LNCaP clone FGC (cell line): ENCODE results near the gene INPP5K.

Experiments
- DNase-seq: peaks from one replicate; pipeline ENCODE4 v3.0.0-alpha.2; 2011; ENCODE audit warnings: low read depth
- H3K4me3 ChIP-seq: 2 replicates; pipeline ENCODE4 v1.5.1; 2011; ENCODE audit warnings: mild to moderate bottlenecking, low read depth, low read length, control low read depth
- TF ChIP-seq, protein P1 (sequence below): IDR thresholded peaks from 2 replicates; pipeline ENCODE4 v1.5.1; 2012; ENCODE audit warnings: mild to moderate bottlenecking; ENCODE audit not compliant: control insufficient read depth, insufficient read depth; ENCODE audit errors: extremely low read depth

Gene INPP5K

DNA sequence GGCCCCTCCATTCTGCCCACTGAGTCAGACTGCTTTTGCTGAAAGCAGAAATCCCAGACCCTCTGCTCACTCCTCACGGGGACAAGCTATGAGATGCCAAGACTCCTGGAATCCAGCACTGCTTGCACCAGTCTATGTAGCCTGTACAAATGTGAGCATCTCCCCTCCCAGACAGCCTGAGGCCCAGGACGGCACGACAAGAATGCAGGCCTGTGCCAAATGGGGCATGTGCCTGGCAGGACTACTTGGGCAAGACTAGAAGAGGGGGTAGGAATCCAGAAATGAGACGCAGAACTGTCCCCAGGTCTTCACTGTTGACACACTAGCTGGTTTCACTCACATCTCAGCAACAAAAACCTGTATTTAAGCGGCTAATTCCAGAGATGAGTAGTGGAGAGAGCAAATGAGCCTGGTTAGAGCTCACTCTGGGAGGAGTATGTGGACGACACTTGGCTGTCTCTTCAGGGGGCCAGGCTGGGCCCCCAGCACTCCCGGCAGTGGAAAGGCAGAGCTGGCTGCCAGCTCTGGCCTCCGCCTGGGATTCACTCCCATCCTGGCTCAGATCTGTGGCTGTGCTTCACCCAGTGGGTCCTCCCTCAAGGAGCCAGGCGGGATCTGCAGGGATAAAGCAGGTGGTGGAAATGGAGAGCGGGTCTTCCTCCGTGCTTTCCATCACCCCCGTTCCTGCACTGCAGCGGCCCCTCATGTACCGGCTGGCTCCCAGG, 21.0 kb downstream of the INPP5K start:
- no peak for DNase-seq
- TF ChIP-seq, protein P1, sequence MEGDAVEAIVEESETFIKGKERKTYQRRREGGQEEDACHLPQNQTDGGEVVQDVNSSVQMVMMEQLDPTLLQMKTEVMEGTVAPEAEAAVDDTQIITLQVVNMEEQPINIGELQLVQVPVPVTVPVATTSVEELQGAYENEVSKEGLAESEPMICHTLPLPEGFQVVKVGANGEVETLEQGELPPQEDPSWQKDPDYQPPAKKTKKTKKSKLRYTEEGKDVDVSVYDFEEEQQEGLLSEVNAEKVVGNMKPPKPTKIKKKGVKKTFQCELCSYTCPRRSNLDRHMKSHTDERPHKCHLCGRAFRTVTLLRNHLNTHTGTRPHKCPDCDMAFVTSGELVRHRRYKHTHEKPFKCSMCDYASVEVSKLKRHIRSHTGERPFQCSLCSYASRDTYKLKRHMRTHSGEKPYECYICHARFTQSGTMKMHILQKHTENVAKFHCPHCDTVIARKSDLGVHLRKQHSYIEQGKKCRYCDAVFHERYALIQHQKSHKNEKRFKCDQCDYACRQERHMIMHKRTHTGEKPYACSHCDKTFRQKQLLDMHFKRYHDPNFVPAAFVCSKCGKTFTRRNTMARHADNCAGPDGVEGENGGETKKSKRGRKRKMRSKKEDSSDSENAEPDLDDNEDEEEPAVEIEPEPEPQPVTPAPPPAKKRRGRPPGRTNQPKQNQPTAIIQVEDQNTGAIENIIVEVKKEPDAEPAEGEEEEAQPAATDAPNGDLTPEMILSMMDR = no peak

GRCh38 chr17:1494736-1495253, 21.6 kb downstream of the INPP5K start:
- no peak for DNase-seq
- no peak overlapping the region for H3K4me3 ChIP-seq
- TF ChIP-seq, protein P1 = no peak

More for the DNA sequence above, 21.0 kb downstream of the INPP5K start:
- H3K4me3 ChIP-seq = no peak overlapping the region

DNA sequence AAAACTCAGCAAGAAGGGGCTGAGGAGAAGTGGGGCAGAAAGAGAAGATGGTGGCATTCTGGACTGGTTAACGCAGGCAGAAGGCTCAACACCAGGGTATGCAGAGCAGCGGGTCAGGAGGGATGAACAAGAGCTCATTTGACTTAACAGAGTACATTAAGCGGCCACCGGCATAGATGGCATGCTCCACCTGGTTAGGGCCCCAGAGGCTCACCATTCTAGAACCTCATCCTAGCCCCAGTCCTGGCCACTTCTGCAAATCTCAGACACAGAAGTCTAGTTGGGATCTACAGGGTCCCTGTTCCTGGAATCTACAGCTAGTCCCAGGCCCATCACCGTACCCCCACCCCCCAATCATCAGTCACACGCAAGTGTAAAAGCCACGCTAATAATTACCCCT, 22.2 kb downstream of the INPP5K start:
- H3K4me3 ChIP-seq = no peak overlapping the region
- TF ChIP-seq, protein P1 = no peak
- no peak for DNase-seq

DNA sequence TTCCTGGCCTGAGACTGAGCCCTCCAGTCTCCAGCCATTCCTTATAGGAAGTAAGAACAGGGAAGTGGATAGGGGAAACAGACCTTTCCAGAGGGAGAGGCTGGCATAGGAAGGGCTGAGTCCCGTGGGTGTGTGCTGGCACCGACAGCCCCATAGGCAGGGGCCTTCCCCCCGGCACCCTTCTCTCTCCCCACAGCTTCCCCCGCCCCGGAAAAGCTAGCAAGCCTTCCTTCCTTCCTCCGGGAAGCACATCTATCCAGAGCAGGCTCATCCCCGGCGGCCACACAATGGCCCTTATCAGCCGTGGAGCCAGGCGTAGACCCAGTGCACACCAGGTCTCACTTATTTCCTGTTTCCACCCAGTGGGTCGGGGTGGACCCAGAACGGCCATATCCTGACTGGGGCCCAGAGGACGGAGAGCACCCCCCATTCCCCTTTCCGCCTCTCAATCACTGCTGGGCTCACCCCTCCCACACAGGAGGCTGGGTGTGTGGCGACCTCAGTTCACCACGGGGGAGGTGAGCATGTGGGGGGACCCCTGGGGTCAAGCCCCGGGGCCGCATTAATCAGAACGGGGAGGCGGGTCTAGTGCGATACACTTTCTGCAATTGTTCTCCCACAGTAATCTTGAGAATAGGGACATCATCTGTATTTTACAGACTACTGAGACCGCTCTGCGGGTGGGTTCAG, 23.0 kb downstream of the INPP5K start:
- no peak overlapping the region for H3K4me3 ChIP-seq
- TF ChIP-seq, protein P1 = no peak
- no peak for DNase-seq

- TF ChIP-seq, protein P1 = no peak
- H3K4me3 ChIP-seq = peak within 1 kb of the TSS; percentile 52
- no peak for DNase-seq
These were observed 23.9 kb downstream of the INPP5K start, which contains the start of gene MYO1C for GRCh38 chr17:1492249-1493206. TSS of gene MYO1C (minus strand) at chr17:1492686. CDS start at chr17:1492487, 199 bp downstream.

- H3K4me3 ChIP-seq = peak overlapping the region; percentile 88
- TF ChIP-seq, protein P1 = no peak
- DNase-seq = no peak
These were observed 24.8 kb downstream of the INPP5K start for GRCh38 chr17:1491443-1492248.
